B cell (primary cell): Measurements from ENCODE around the gene MYB. TPM values are rescaled to one million over a fixed set of nuclear protein-coding genes. Genes with fewer than 3 reads are reported as not detected.

Experiments
- ATAC-seq: fragments of 200-7000 bp; cut with Tn5 transposase; one replicate; pipeline ENCODE4 v1.10.0; 2021; ENCODE audit warnings: low read depth, mild to moderate bottlenecking, moderate number of reproducible peaks, moderate library complexity
- CTCF ChIA-PET: fragments of 350-600 bp; sonication (Branson Sonifier 250); formaldehyde crosslinking; loops from one replicate; lab custom pipeline; 2021; ENCODE audit warnings: antibody characterized with exemption, inconsistent platforms; lab: Charles Lee
- POLR2A ChIA-PET: fragments of 350-600 bp; sonication (Branson Sonifier 250); formaldehyde crosslinking; loops from one replicate; lab custom pipeline; 2021; ENCODE audit warnings: antibody characterized with exemption; lab: Charles Lee
- DNase-seq: peaks from one replicate; pipeline ENCODE4 v3.0.0; 2013
- H2AFZ ChIP-seq: 2 replicates; pipeline ENCODE4 v1.6.1; 2012; ENCODE audit warnings: mild to moderate bottlenecking, low read depth, low read length; ENCODE audit not compliant: insufficient read depth, poor library complexity, severe bottlenecking
- H3K27ac ChIP-seq, 2 donors: 1 replicate in 1 of 2; 2 replicates in 1 of 2; pipeline ENCODE4 v1.5.1; 2012 to 2013; ENCODE audit warnings: low read length in 2 of 2, mild to moderate bottlenecking in 2 of 2, moderate library complexity in 1 of 2
- H3K27me3 ChIP-seq, 4 experiments: fragments of 200-600 bp in 1 of 4; sonication (generic) in 1 of 4; replicated peaks in 1 of 4; 1 replicate in 2 of 4; 2 replicates in 2 of 4; pipeline versions ENCODE4 v1.6.1 to v1.7.0; 2013 to 2016; ENCODE audit warnings: low read length in 3 of 4, mild to moderate bottlenecking in 2 of 4, mixed read lengths in 1 of 4, moderate library complexity in 1 of 4; ENCODE audit not compliant: insufficient read depth in 4 of 4, control insufficient read depth in 3 of 4; ENCODE audit errors: control extremely low read depth in 1 of 4
- H3K36me3 ChIP-seq, 2 experiments: replicated peaks in 1 of 2; 1 replicate in 1 of 2; 2 replicates in 1 of 2; pipeline versions ENCODE4 v1.6.1 to v1.7.1; 2013; ENCODE audit warnings: low read length in 1 of 2; ENCODE audit not compliant: insufficient read depth in 2 of 2, control insufficient read depth in 1 of 2; ENCODE audit errors: control extremely low read depth in 1 of 2, extremely low read depth in 1 of 2
- H3K4me1 ChIP-seq, 2 donors: fragments of 200-600 bp in 1 of 2; sonication (generic) in 1 of 2; 1 replicate in 1 of 2; 2 replicates in 1 of 2; pipeline versions ENCODE4 v1.5.1 to v1.6.1; 2013 to 2017; ENCODE audit warnings: low read length in 2 of 2; ENCODE audit not compliant: control insufficient read depth in 2 of 2, insufficient read depth in 2 of 2
- H3K4me2 ChIP-seq: replicated peaks from 2 replicates; pipeline ENCODE3; 2012; ENCODE audit warnings: mild to moderate bottlenecking, low read depth, low read length; ENCODE audit not compliant: poor library complexity, severe bottlenecking
- H3K4me3 ChIP-seq, 5 experiments: fragments of 200-600 bp in 1 of 5; sonication (generic) in 1 of 5; 1 replicate in 3 of 5; 2 replicates in 2 of 5; pipeline versions ENCODE4 v1.5.1 to v1.7.0; 2011 to 2016; ENCODE audit warnings: low read length in 4 of 5, mild to moderate bottlenecking in 4 of 5, low read depth in 2 of 5, control low read depth in 1 of 5, moderate library complexity in 1 of 5; ENCODE audit not compliant: insufficient read depth in 1 of 5; ENCODE audit errors: control extremely low read depth in 1 of 5, extremely low read depth in 1 of 5
- H3K79me2 ChIP-seq: fragments of 200-600 bp; sonication (generic); one replicate; pipeline ENCODE4 v1.6.0; 2016; ENCODE audit warnings: low read length; ENCODE audit not compliant: control insufficient read depth, insufficient read depth
- H3K9ac ChIP-seq: fragments of 200-600 bp; sonication (generic); 2 replicates; pipeline ENCODE4 v1.6.1; 2017; ENCODE audit warnings: mild to moderate bottlenecking, low read length, moderate library complexity
- H3K9me3 ChIP-seq, 3 donors: one replicate each; pipeline versions ENCODE4 v1.6.1 to v1.7.1; 2013; ENCODE audit warnings: low read length in 2 of 3; ENCODE audit not compliant: control insufficient read depth in 2 of 3, insufficient read depth in 1 of 3; ENCODE audit errors: control extremely low read depth in 1 of 3
- H4K20me1 ChIP-seq: 2 replicates; pipeline ENCODE4 v1.6.0; 2012; ENCODE audit warnings: mild to moderate bottlenecking, low read length; ENCODE audit not compliant: insufficient read depth, control insufficient read depth, poor library complexity, severe bottlenecking
- H3K27ac Mint-ChIP-seq: one replicate; pipeline ENCODE4 v1.8.0; 2021; ENCODE audit warnings: mixed read lengths
- H3K27me3 Mint-ChIP-seq: one replicate; pipeline ENCODE4 v1.8.0; 2021; ENCODE audit warnings: mixed read lengths
- H3K4me1 Mint-ChIP-seq: one replicate; pipeline ENCODE4 v1.8.0; 2021; ENCODE audit warnings: mixed read lengths
- H3K4me3 Mint-ChIP-seq: one replicate; pipeline ENCODE4 v1.8.0; 2021; ENCODE audit warnings: mixed read lengths
- H3K9me3 Mint-ChIP-seq: one replicate; pipeline ENCODE4 v1.8.0; 2022; ENCODE audit warnings: mixed read lengths; ENCODE audit not compliant: insufficient read depth
- EZH2 ChIP-seq: IDR thresholded peaks from 2 replicates; pipeline ENCODE4 v1.6.1; 2012; ENCODE audit warnings: borderline replicate concordance, low read depth, mild to moderate bottlenecking, moderate library complexity, low read length; ENCODE audit not compliant: insufficient read depth, poor library complexity, severe bottlenecking
- WGBS: methylation state at CpG from one replicate; pipeline ENCODE4 v1.1.5; 2013; ENCODE audit warnings: missing lambda C conversion rate; ENCODE audit not compliant: insufficient coverage; 5-methylcytosine and 5-hydroxymethylcytosine counted together
- intact Hi-C: fragments of 100-400 bp; cut with micrococcal nuclease; formaldehyde crosslinking; loops from one replicate; pipeline ENCODE4 v1.10.0; 2022
- polyA minus RNA-seq: library from RNA; depleted of rRNA, polyadenylated mRNA; stranded (reverse); fragments of >200 nt; gene quantifications from 2 replicates; pipeline ENCODE4 v1.2.3, GENCODE V29; 2012
- polyA plus RNA-seq: library from polyadenylated mRNA; depleted of rRNA; stranded (reverse); fragments of >200 nt; gene quantifications from 2 replicates; pipeline ENCODE4 v1.2.3, GENCODE V29; 2012
- total RNA-seq, 2 donors: library from RNA; stranded (reverse); fragments of 120-200 nt in 1 of 2; gene quantifications; 1 replicate in 1 of 2; 2 replicates in 1 of 2; pipeline versions ENCODE4 v1.2.3 to v1.2.4, GENCODE V29; 2013 to 2022
- TF ChIP-seq, protein P1 (sequence below): fragments of 200-600 bp; IDR thresholded peaks from one replicate; pipeline ENCODE4 v1.8.0; 2022; ENCODE audit warnings: antibody characterized with exemption, mild to moderate bottlenecking

MYB gene
- 1.1 and 1.4 TPM in 2 replicates for total RNA-seq
- total RNA-seq (2013), result 0.47 TPM
- 0.45 and 0.46 TPM in 2 replicates for polyA plus RNA-seq
- 0.77 and 1.7 TPM in 2 replicates for polyA minus RNA-seq

DNA sequence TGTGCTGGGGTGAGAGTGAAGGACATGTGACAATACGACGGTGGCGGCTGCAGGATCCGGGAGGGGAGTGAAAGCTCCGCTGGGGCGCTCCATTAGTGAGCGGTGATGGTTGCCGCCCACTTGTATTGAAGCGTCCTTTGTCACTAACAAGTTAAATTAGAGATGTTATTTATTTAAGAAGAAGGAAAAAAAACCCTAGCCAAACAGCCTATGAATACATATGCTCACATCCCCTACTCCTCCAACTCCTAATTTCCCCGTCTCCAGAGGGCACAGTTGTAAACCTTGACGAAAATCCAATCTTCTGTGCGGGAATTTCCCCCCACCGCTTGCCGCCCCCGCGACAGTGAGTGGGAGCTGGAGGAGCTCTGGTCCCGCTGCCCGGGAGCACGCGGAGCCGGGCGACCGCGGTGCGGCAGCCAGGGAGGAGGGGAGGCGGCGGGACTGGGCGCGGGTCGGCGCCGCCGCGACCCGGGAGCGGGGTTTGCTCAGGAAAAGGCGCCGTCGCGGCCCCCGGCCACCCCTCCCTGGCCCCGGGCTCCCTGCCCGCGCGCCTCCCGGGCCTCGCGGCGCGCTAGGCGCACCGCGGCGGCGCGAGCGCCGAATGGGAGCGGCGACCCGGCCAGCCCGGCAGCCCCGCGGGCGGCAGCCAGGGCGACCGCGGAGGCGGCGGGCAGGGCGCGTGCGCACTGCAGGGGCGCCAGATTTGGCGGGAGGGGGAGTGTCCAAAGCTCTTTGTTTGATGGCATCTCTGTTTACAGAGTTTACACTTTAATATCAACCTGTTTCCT, at the start of gene MYB:
Gene MYB, plus strand, starts transcription at position 767 of the 791 bp plus-strand sequence. CDS start 206 bp downstream, outside the sequence.
- H4K20me1 ChIP-seq, result no peaks in the 10 kb centered on the region
- peak within 1 kb of the TSS; percentile 90 for H2AFZ ChIP-seq
- H3K27me3 ChIP-seq, result peaks cover 0 to 12% (median 1%) of the 10 kb centered on the region in 4 experiments
- H3K9me3 ChIP-seq, result no peaks in the 10 kb centered on the region
- peaks cover 18 to 35% of the 10 kb centered on the region in 2 donors for H3K4me1 ChIP-seq
- H3K36me3 ChIP-seq, result no peaks in the 10 kb centered on the region
- Mint-ChIP-seq H3K27ac (peak within 1 kb of the TSS; percentile 80), H3K4me3 (peak within 1 kb of the TSS; percentile 86), H3K4me1 (peaks cover 26% of the 10 kb centered on the region), H3K9me3 (no peaks in the 10 kb centered on the region), H3K27me3 (peaks cover 4% of the 10 kb centered on the region)
- peak; percentile 61 for ATAC-seq
- peak within 1 kb of the TSS; percentile 74 for H3K9ac ChIP-seq
- H3K4me3 ChIP-seq, result peak within 1 kb of the TSS; percentile 53 to 85 (median 74)
- intact Hi-C loops, result loop anchor here (1.0 to 10.0 kb wide), 7 partner anchors 8 to 1228 kb away; partner anchors contain the start of genes AHI1, BCLAF1 and TBPL1
- under 1% methylated on average over 68 of the region's 75 CpGs for WGBS
- ChIA-PET CTCF (interaction anchor here (0.5 to 1.7 kb wide), 6 partner anchors 10 to 355 kb away, joined by 3 to 4 read pairs (median 4); no protein-coding TSS in a partner anchor), POLR2A (interaction anchor here (0.5 to 1.6 kb wide), 3 partner anchors 17 to 164 kb away, joined by 3 to 4 read pairs (median 3); partner anchors contain the start of gene HBS1L)
- H3K79me2 ChIP-seq, result peaks cover 4% of the 10 kb centered on the region
- TF ChIP-seq EZH2, result no peak
- TF ChIP-seq, protein P1, sequence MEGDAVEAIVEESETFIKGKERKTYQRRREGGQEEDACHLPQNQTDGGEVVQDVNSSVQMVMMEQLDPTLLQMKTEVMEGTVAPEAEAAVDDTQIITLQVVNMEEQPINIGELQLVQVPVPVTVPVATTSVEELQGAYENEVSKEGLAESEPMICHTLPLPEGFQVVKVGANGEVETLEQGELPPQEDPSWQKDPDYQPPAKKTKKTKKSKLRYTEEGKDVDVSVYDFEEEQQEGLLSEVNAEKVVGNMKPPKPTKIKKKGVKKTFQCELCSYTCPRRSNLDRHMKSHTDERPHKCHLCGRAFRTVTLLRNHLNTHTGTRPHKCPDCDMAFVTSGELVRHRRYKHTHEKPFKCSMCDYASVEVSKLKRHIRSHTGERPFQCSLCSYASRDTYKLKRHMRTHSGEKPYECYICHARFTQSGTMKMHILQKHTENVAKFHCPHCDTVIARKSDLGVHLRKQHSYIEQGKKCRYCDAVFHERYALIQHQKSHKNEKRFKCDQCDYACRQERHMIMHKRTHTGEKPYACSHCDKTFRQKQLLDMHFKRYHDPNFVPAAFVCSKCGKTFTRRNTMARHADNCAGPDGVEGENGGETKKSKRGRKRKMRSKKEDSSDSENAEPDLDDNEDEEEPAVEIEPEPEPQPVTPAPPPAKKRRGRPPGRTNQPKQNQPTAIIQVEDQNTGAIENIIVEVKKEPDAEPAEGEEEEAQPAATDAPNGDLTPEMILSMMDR, result no peak
- peak within 1 kb of the TSS; percentile 96 for H3K4me2 ChIP-seq
- H3K27ac ChIP-seq, result peak within 1 kb of the TSS in 1 of 2 donors; percentile 51
- peak; percentile 80 for DNase-seq
